GM13976 (cell line): ENCODE results near the gene BICDL2.
A peak's percentile ranks its signal among the peaks of the same experiment; 100 is the strongest.
"Not testable (repeated sequence)": the region's sequence is repeated elsewhere in the genome, so short reads cannot be mapped to it uniquely, and the experiment has no call there.

ENCODE experiments used
- DNase-seq: peaks from one replicate; pipeline ENCODE4 v3.0.0; 2012; ENCODE audit warnings: low spot score
- in situ Hi-C: fragments of 300-500 bp; cut with MboI; formaldehyde crosslinking; loops from one replicate; pipeline ENCODE4 v1.12.0; 2022; ENCODE audit warnings: low sequenced_read_pairs, mixed read lengths, inconsistent platforms; ENCODE audit not compliant: unreplicated experiment
- TF ChIP-seq, protein P1 (sequence below): IDR thresholded peaks from 2 replicates; pipeline ENCODE4 v1.5.1; 2012; ENCODE audit warnings: borderline replicate concordance, mild to moderate bottlenecking; ENCODE audit not compliant: insufficient read depth; ENCODE audit errors: extremely low read depth, missing control alignments, control extremely low read depth

The BICDL2 gene

DNA sequence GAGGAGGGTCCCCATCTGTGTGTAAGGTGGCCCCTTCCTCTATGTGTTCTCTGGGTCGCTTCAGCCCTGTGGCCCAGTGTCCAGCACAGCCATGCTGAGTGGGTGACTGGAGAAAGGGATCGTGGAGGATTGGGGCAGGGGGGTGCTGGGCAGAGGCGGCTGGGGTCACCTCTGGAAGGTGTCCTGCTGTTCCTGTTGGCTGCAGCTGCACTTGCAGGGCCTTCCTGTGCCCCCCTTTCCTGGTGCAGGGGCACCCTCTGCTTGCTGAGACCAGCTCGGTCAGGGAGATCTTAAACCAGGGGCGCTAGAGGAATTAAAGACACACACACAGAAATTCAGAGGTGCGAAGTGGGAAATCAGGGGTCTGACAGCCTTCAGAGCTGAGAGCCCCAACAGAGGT lies 39.8 kb upstream of the BICDL2 start:
- peak; percentile 17 for DNase-seq
- in situ Hi-C loops: no loop called here
- TF ChIP-seq, protein P1, sequence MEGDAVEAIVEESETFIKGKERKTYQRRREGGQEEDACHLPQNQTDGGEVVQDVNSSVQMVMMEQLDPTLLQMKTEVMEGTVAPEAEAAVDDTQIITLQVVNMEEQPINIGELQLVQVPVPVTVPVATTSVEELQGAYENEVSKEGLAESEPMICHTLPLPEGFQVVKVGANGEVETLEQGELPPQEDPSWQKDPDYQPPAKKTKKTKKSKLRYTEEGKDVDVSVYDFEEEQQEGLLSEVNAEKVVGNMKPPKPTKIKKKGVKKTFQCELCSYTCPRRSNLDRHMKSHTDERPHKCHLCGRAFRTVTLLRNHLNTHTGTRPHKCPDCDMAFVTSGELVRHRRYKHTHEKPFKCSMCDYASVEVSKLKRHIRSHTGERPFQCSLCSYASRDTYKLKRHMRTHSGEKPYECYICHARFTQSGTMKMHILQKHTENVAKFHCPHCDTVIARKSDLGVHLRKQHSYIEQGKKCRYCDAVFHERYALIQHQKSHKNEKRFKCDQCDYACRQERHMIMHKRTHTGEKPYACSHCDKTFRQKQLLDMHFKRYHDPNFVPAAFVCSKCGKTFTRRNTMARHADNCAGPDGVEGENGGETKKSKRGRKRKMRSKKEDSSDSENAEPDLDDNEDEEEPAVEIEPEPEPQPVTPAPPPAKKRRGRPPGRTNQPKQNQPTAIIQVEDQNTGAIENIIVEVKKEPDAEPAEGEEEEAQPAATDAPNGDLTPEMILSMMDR: no peak

DNA sequence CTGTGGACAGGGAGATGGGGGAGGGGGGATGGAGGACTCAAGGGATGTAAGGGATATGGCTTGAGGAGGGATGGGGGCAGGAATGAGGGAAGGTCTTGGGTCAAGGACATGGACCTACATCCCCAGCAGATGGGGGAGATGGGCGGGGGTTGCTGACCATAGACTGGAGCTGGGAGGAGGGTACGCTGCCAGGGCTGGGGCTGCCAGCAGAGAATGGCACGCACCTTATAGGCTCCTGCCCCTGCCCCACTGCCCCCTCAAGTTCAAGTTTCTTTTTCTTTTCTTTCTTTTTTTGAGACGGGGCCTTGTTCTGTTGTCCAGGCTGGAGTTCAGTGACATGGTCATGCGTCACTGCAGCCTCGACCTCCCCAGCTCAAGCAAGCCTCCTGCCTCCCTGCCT lies 39.2 kb upstream of the BICDL2 start:
- in situ Hi-C loops, DNase-seq: not testable (repeated sequence)

DNA sequence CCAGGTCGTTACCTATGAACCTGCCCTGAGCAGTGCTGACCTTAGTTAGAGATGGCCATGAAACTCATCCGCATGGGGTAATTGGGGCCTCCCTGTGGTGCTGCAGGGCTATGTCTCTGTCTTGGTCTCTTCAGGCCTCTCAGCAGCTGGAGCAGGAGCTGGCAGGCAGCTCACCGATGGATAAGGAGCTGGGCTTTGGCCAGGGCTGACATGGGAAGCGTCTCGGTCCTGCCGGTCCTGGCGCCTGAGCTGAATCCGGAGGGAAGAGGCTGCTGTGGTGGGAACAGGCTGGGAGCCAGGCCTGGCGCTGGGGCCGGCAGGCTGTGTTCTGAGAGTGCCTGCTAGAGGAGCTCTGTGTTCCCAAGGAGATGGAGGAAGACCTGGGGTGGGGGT lies 38.8 kb upstream of the BICDL2 start:
- TF ChIP-seq, protein P1: no peak
- in situ Hi-C loops: no loop called here
- no peak for DNase-seq

DNA sequence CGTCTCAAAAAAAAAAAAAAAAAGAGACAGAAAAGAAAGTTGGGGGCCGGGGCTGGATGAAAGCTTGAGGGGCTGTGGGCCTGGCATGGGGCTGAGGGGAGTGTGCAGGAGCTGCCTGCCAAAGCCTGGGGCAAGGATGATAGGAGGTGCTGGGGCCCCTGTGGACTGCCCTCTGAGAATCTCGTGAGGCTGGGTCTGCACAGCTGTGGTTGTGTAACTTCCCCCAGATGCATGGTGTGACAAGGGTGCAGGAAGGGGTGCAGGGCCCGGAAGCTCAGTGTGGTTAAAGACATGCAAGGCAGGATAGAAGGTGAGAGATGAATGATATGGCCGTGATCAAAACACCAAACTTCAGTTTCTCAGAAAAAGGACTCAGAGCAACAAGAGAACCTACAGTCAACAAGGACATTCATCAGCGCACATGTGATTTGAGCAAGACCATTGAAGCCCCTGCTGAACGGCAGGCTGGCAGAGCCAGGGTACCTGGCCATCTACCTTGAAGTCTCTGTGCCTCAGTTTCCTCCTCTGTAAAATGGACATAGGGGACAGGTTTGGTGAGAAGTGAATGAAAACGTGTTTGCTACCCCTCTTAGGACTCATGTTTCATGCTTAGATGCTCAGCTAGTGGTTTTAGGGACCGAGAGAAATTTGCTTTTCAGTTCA lies 38.2 kb upstream of the BICDL2 start:
- TF ChIP-seq, protein P1: no peak
- peak; percentile 80 for DNase-seq
- in situ Hi-C loops: no loop called here

DNA sequence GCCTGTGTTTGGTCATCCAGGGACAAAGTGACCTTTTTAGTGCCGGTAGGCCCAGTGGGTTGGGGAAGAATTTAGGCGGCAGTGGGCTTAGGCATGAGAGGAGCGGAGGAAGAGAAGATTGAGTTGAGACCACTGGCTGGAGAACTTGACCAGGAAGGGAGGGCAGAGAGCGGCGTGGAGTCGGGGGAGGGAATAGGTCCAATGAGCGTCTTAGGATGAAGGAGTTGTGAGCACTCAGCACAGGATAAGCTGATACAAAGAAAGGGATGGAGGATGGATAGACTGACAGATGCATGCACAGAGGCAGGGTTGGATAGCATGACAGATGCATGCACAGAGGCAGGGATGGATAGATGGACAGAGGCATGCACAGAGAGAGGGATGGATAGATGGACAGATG lies 36.7 kb upstream of the BICDL2 start:
- in situ Hi-C loops: no loop called here

DNA sequence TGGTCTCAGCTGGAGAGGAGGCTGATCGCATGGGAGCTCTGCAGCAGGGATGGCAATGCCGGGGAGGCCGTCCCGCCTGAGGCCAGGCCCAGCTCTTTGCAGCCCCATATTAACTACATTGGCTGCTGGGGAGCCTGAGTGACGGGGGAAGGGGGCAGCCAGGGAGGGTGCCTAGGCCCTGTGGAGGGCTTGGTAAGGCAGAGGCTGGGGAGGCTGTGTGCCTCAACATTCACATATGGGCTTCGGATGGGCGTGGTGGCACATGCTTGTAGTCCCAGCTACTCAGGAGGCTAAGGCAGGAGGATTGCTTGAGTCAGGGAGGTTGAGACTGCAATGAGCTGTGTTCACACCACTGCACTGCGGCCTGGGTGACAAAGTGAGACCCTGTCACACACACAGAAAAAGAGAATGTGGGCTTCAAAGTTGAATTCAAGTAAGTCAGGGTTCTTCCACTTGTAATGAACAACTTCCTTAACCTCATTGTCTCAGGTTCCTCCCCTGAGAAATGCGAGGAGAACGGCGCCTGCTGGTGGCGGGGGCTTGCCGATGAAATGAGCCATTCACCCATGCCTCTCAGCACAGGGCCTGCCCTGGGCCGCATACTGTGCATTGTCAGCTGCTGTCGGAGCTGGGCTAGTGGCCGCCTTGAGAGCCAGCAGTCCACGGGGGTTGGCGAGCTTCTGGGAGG lies 36.0 kb upstream of the BICDL2 start:
- DNase-seq, in situ Hi-C loops: not testable (repeated sequence)

More for the DNA sequence above, 36.7 kb upstream of the BICDL2 start:
- TF ChIP-seq, protein P1: no peak
- no peak for DNase-seq

DNA sequence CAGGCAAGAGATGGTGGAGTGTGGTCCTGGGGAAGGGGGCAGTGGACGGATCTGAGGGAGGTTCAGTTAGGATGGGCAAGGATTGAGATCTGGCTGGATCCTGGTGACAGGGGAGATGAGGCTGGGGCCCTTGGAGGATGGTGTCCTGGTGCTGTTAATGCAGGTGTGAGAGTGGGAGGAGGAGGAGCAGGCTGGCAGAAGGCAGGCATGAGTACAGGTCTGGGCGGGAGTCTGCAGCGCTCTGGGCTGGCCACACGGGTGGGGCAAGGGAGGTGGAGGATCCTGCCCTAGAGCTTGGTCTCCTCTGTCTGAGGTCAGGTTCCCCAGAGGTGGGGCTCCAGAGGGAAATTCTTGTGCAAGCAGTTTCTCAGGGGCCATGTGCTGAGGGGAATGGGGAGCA lies 35.4 kb upstream of the BICDL2 start:
- DNase-seq, in situ Hi-C loops: not testable (repeated sequence)

DNA sequence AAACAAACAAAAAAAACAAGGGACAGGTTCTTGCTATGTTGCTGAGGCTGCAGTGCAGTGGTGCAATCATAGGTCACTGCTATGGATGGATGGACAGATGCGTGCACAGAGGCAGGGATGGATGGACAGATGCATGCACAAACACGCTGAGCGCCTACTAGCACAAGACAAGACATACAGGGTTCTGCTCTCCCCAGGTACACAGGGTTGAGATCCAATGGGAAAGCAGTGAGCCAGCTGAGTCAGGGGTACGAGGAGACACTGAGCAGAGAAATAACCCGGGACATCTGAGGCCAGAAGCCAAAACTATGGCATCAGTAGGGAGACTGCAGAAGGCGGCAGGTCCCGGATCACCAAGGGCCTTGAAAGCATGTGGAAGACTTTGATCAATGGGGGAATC lies 34.9 kb upstream of the BICDL2 start:
- in situ Hi-C loops: no loop called here
- TF ChIP-seq, protein P1: no peak
- DNase-seq: no peak
